Placental pericyte (primary cell): ENCODE measurements around the gene HEATR5A. TPM values are rescaled to one million over a fixed set of nuclear protein-coding genes. Genes with fewer than 3 reads are reported as not detected.

Source experiments
- small RNA-seq: library from RNA; depleted of rRNA; stranded (forward); fragments of <200 nt; gene quantifications from one replicate; pipeline ENCODE3, GENCODE V24; 2012; ENCODE audit warnings: low replicate concordance
- total RNA-seq: library from RNA; depleted of rRNA; stranded (reverse); fragments of >200 nt; gene quantifications from 2 replicates; pipeline ENCODE4 v1.2.3, GENCODE V29; 2012

The HEATR5A gene
- 49.7 TPM in 2 replicates for total RNA-seq

DNA sequence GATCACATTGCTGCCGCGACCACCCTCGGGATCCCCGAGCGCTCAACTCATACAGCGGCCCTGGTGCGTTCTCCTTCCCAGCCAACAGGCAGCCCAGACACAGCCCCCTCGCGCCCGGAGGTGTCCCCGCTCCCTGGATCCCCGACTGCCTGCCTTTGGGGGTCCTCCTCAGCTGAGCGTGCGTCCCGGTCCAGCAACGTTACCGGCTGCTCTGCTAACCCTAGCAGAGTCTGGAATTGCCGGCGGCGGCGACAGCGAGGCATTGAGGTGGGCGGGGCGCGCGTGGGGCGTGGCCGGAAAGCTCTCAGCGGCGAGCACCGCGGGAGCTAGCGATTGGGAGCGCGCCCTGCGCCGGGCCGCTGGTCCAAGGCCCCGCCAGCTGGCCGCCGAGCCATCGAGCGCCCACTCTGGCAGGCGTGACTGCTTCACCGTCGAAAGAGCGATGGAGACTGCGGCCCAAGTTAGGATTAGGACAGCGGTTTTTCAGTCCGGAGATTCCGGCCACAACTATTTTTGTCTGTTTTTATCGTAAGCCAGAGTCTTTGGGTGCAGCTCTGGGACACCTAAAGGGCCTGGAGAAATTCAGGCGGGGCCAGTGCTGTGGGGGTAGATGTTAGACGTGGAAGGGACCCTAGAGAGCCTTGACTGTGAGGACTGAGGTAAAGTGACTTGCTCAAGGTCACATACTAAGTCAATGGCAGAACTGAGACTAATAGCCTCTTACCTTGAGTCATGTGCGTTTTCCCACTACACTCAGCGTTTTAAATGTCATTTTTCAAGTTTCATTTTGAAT lies at the start of gene HEATR5A:
Gene HEATR5A (minus strand): TSS at position 232 of the 793 bp plus-strand sequence. CDS start 17,575 bp downstream, outside the sequence.

DNA sequence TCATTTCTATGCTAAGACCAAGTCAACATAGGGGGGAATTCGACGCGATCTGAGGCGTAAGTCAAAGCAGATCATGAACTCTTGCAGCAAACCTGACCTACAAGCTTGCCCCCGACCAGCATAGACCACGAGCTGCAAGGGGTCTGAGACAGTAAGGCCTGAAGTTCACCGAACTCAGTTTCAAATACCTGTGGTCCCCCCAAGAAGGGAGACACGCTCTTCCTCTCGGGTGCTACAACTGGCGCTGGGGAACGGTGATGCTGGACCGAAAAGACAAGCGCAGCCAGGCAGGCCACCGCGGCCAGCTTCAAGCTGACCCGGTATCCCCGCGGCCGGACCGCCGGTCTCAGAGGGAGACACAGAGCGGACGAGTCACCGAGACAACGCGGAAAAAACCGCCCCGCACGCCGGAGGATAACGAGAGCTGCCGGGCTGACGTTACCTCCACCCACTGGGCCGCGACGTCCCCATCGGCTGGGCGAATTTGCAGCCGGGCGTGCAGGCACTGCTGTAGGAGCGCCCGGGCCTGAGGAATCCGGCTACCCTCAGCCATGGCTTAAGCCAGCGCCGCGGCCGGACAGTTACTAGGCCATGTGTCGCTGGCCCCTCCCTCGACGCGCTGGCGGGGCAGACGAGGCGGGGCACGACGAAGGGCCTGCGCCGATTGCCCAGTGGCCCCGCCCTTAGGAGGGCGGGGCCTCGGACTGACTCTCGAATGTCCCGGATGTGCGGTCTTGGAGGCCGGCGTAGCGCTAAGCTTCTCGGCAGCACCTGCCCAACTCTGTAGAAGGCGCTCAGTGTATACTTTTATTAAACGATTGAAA lies 36.7 kb upstream of the HEATR5A start, which contains the start of gene DTD2:
Gene DTD2 (minus strand): TSS at position 666 of the 824 bp plus-strand sequence. CDS start 113 bp downstream, at position 553.

Small RNAs within 50 kb of the gene (small RNA-seq; reads per million reads assigned to genes)
- gene RF00019 = not detected

Other genes starting within 250 kb of the HEATR5A start
- gene HECTD1, start 212.8 kb downstream of the HEATR5A start, total RNA-seq = 222 and 231 TPM in 2 replicates
- gene DTD2, start 37.0 kb upstream of the HEATR5A start, total RNA-seq = 29.8 and 55.1 TPM in 2 replicates
- not detected in 2 replicates for gene GPR33, start 67.5 kb upstream of the HEATR5A start, total RNA-seq
- gene NUBPL, start 140.9 kb upstream of the HEATR5A start, total RNA-seq = 9.0 and 12.5 TPM in 2 replicates